Measurements from ENCODE around the gene ATP2C2.

ATP2C2 gene

DNA sequence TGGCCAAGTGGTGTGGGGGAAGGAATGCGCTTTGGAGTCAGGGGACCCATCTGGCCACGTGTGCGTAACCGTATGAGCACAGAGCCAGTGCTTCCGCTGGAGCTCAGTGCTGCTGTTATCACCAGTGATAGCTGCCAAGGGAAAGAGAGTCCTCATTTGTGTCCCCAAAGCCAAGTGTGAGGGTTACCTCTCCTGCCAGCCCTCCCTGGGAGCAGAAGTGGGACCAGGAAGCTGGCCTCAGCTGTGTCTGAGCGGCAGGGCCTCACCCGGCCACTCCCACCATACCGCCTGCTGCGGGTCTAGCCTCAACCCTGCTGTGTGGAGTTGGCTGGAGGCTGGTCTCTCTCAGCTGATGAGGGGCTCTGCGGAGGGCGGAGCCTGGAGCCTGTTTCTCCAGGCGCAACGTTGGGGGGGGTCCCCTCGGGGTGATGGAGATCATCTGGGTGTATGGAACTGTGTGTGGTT lies 91.6 kb downstream of the ATP2C2 start:
- TF ChIP-seq EZH2phosphoT487 (conservative IDR thresholded peaks at IDR 0.05; ENCODE audit: low read length) (no peak), CTCF (IDR thresholded peaks at IDR 0.05; ENCODE audit: insufficient read depth, low read length, poor library complexity, severe bottlenecking) (no peak)
- no peaks in the 10 kb centered on the region for H3K79me2 ChIP-seq (ENCODE audit: insufficient read depth, low read length)
- no peak overlapping the region for H3K27ac ChIP-seq (ENCODE audit: low read depth, low read length)
- no peaks in the 10 kb centered on the region for H4K20me1 ChIP-seq (ENCODE audit: low read depth, low read length)
- H3F3A ChIP-seq (ENCODE audit: insufficient read depth), result no peaks in the 10 kb centered on the region
- H3K9me3 ChIP-seq (ENCODE audit: insufficient read depth, low read length), result no peaks in the 10 kb centered on the region
- no peak overlapping the region for H3K4me2 ChIP-seq (ENCODE audit: low read depth, low read length, poor library complexity, severe bottlenecking)
- no peak overlapping the region for H2AFZ ChIP-seq (ENCODE audit: low read depth, low read length, severe bottlenecking)
- no peaks in the 10 kb centered on the region for H3K27me3 ChIP-seq (ENCODE audit: low read length)
- no peak overlapping the region for H3K4me3 ChIP-seq (ENCODE audit: insufficient read depth, low read length, poor library complexity, severe bottlenecking)
- H3K9ac ChIP-seq (ENCODE audit: low read length), result no peak overlapping the region
- no peaks in the 10 kb centered on the region for H3K36me3 ChIP-seq (ENCODE audit: low read length)
- no peaks in the 10 kb centered on the region for H3K9me2 ChIP-seq (replicated peaks; ENCODE audit: insufficient read depth, low read length)

- TF ChIP-seq CTCF (IDR thresholded peaks at IDR 0.05; ENCODE audit: insufficient read depth, low read length, poor library complexity, severe bottlenecking), result no peak
- TF ChIP-seq EZH2phosphoT487 (conservative IDR thresholded peaks at IDR 0.05; ENCODE audit: low read length), result no peak
- no peak overlapping the region for H3K4me2 ChIP-seq (ENCODE audit: low read depth, low read length, poor library complexity, severe bottlenecking)
Measured at GRCh38 chr16:84460406-84461028, 92.2 kb downstream of the ATP2C2 start.

GRCh38 chr16:84461029-84461412 lies 92.7 kb downstream of the ATP2C2 start:
- Histone ChIP-seq H3F3A (ENCODE audit: insufficient read depth) (no peaks in the 10 kb centered on the region), H3K9me3 (ENCODE audit: insufficient read depth, low read length) (no peaks in the 10 kb centered on the region), H3K79me2 (ENCODE audit: insufficient read depth, low read length) (no peaks in the 10 kb centered on the region), H3K9ac (ENCODE audit: low read length) (no peak overlapping the region), H3K36me3 (ENCODE audit: low read length) (no peaks in the 10 kb centered on the region), H4K20me1 (ENCODE audit: low read depth, low read length) (no peaks in the 10 kb centered on the region), H3K9me2 (replicated peaks; ENCODE audit: insufficient read depth, low read length) (no peaks in the 10 kb centered on the region), H3K27ac (ENCODE audit: low read depth, low read length) (no peak overlapping the region), H3K4me3 (ENCODE audit: insufficient read depth, low read length, poor library complexity, severe bottlenecking) (no peak overlapping the region), H2AFZ (ENCODE audit: low read depth, low read length, severe bottlenecking) (no peak overlapping the region), H3K4me2 (ENCODE audit: low read depth, low read length, poor library complexity, severe bottlenecking) (no peak overlapping the region), H3K27me3 (ENCODE audit: low read length) (no peaks in the 10 kb centered on the region)
- no peak for TF ChIP-seq CTCF (IDR thresholded peaks at IDR 0.05; ENCODE audit: insufficient read depth, low read length, poor library complexity, severe bottlenecking)
- no peak for TF ChIP-seq EZH2phosphoT487 (conservative IDR thresholded peaks at IDR 0.05; ENCODE audit: low read length)

More at GRCh38 chr16:84460406-84461028, 92.2 kb downstream of the ATP2C2 start:
- no peaks in the 10 kb centered on the region for H3K9me2 ChIP-seq (replicated peaks; ENCODE audit: insufficient read depth, low read length)
- H4K20me1 ChIP-seq (ENCODE audit: low read depth, low read length), result no peaks in the 10 kb centered on the region
- H2AFZ ChIP-seq (ENCODE audit: low read depth, low read length, severe bottlenecking), result no peak overlapping the region
- H3K79me2 ChIP-seq (ENCODE audit: insufficient read depth, low read length), result no peaks in the 10 kb centered on the region
- no peak overlapping the region for H3K9ac ChIP-seq (ENCODE audit: low read length)
- H3K27me3 ChIP-seq (ENCODE audit: low read length), result no peaks in the 10 kb centered on the region
- no peaks in the 10 kb centered on the region for H3F3A ChIP-seq (ENCODE audit: insufficient read depth)
- H3K9me3 ChIP-seq (ENCODE audit: insufficient read depth, low read length), result no peaks in the 10 kb centered on the region
- H3K27ac ChIP-seq (ENCODE audit: low read depth, low read length), result no peak overlapping the region
- no peak overlapping the region for H3K4me3 ChIP-seq (ENCODE audit: insufficient read depth, low read length, poor library complexity, severe bottlenecking)
- H3K36me3 ChIP-seq (ENCODE audit: low read length), result no peaks in the 10 kb centered on the region

All from SU-DHL-6 (cell line).